Skeletal muscle cell (primary cell): ENCODE measurements around the gene CEMIP2.
"Not testable (repeated sequence)": the region's sequence is repeated elsewhere in the genome, so short reads cannot be mapped to it uniquely, and the experiment has no call there.

ENCODE experiments used
- DNase-seq: peaks from one replicate; pipeline ENCODE4 v3.0.0-alpha.2; 2010; ENCODE audit warnings: low read depth
- H3K4me3 ChIP-seq: 2 replicates; pipeline ENCODE4 v1.5.1; 2011; ENCODE audit warnings: low read depth, mild to moderate bottlenecking, control low read depth, low read length, moderate library complexity

Gene CEMIP2

DNA sequence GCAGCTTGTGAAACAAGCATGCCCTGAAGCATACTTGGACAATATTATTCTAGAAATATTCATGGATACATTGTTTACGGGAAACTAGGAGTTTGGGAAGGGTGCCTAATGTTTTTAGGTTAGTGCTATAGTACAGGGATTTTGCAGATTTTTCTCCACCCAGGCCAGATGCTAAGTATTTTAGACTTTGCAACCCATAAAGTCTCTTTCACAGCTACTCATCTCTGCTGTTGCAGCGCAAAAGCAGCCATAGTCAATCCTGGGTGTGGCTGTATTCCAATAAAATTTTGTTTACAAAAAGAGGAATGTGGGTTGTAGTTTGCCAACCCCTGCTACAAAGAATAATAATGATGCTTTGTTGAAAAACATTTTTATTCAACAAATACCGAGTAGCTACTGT lies 106.2 kb downstream of the CEMIP2 start:
- no peak for DNase-seq
- no peak overlapping the region for H3K4me3 ChIP-seq

GRCh38 chr9:71657276-71657675 lies 111.0 kb downstream of the CEMIP2 start:
- H3K4me3 ChIP-seq, DNase-seq: not testable (repeated sequence)

GRCh38 chr9:71656496-71656895 lies 111.8 kb downstream of the CEMIP2 start:
- no peak for DNase-seq
- no peak overlapping the region for H3K4me3 ChIP-seq

DNA sequence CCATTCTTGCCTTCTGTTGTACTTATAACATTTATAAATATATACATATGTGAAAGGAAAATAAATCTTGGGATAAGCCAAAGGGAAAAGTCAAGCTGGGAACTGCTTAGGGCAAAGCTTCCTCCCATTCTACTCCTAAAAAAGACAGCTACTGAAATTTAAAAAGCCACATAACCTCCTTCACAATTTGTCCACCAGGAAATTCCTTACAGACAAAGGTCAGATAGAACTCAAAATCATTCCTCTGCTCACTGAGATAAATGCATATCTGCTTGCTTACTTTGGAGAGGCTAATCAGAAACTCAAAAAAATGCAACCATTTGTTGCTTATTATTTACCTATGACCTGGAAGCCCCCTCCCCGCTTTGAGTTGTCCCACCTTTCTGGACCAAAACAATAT lies 112.5 kb downstream of the CEMIP2 start:
- no peak overlapping the region for H3K4me3 ChIP-seq
- DNase-seq, result no peak

GRCh38 chr9:71655141-71655540 lies 113.2 kb downstream of the CEMIP2 start:
- H3K4me3 ChIP-seq, result no peak overlapping the region
- DNase-seq, result no peak

- H3K4me3 ChIP-seq, result no peak overlapping the region
- DNase-seq, result no peak
Measured at GRCh38 chr9:71652480-71652879, 115.8 kb downstream of the CEMIP2 start.

DNA sequence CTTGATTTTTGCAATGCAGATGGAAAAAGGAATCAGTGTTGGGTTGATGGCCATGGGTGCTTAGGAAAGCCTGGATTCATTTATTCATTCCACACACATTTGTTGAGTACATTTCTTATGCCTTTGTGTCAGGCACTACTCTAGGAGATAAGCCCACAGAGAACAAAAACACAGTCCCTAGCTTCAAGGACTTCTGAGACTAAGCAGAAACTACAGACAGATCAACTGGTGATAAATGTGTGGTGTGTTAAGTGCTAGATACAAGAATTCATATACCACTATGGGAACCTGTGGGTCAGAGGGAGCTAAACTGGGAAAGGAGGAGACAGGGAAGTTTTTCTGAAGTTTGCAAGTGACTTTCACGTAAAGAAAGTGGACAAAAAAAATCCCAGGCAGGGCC lies 119.9 kb downstream of the CEMIP2 start:
- DNase-seq, result no peak
- H3K4me3 ChIP-seq, result no peak overlapping the region

- no peak overlapping the region for H3K4me3 ChIP-seq
- peak; percentile 58 for DNase-seq
Measured at GRCh38 chr9:71647094-71647591, 121.2 kb downstream of the CEMIP2 start.

GRCh38 chr9:71646131-71646530 lies 122.2 kb downstream of the CEMIP2 start:
- no peak overlapping the region for H3K4me3 ChIP-seq
- DNase-seq, result no peak

GRCh38 chr9:71644819-71645362 lies 123.4 kb downstream of the CEMIP2 start:
- DNase-seq, result no peak
- no peak overlapping the region for H3K4me3 ChIP-seq

- DNase-seq, result no peak
- H3K4me3 ChIP-seq, result no peak overlapping the region
Measured at GRCh38 chr9:71643330-71643729, 125.0 kb downstream of the CEMIP2 start.

- H3K4me3 ChIP-seq, result no peak overlapping the region
- no peak for DNase-seq
Measured at GRCh38 chr9:71642056-71642455, 126.3 kb downstream of the CEMIP2 start.

DNA sequence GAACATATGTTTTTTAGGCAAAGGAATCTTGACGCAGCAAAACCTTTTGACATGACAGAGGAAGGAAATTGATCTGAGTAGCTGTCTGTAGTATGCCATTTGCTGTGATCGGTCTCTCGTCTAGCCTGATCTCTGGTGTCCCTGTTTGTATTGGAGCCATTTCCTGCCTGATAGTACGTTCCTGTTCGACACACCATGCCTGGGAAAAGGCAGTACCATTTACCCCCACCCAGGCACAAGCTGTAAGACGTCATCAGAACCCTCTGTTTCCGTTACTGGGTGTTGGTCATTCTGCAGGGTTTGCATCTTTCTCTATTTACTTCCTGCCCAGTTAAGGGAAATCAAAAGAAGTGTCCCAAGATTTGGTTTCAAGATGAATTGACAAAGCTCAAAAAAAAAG lies 129.7 kb downstream of the CEMIP2 start:
- no peak overlapping the region for H3K4me3 ChIP-seq
- peak; percentile 9 for DNase-seq

- H3K4me3 ChIP-seq, result no peak overlapping the region
- DNase-seq, result no peak
Measured at GRCh38 chr9:71637926-71638325, 130.4 kb downstream of the CEMIP2 start.

DNA sequence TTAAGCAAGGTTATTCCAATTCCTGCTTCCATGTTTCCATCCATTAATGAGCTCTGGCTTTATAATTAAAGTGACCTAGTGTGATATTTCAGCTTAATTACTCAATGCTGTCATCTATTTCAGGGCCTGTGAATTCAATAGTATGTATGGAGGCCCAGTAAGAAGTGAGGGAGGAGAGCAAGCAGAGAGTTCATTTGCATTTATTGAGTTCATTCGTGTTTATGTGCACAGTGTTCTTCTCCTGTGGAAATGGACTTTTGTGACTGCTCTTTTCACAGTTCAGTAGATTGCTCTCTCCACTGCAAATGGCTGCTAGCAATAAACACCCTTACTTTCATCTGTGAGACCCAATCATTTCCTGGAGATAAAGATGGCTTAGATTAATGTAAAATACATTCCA lies 130.9 kb downstream of the CEMIP2 start:
- H3K4me3 ChIP-seq, result no peak overlapping the region
- no peak for DNase-seq

DNA sequence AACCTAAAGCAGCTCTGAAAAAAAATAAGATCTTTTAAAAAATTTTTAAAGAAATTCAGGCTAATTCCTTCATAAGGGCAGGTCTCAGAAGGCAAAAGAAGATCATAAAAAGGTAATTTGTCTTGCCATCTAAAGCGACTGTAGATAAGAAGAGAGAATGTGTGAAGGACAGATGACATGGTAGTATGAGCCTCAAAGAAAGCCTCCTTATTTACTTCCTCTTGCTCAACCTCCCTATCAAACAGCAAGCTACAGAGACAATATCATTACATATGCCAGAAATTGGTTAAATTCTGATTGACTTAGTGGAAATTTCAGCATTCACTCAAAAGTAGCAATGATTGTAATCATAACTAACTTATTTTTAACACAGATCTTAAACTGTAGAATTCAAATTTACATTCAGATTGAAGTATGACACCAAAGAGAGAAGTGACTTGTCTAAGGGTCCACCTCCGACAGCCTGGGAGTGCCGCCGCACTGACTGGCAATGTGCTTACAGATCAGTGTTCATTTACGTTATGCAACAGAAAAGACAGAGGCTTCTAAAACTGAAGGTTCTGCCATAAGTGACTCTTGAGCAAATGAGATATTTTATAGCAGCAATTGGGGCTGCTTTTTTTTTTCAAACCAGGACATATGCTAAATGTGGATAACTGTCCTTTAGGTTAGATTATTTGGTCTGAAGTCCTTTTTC lies 132.0 kb downstream of the CEMIP2 start:
- DNase-seq, result no peak
- no peak overlapping the region for H3K4me3 ChIP-seq

DNA sequence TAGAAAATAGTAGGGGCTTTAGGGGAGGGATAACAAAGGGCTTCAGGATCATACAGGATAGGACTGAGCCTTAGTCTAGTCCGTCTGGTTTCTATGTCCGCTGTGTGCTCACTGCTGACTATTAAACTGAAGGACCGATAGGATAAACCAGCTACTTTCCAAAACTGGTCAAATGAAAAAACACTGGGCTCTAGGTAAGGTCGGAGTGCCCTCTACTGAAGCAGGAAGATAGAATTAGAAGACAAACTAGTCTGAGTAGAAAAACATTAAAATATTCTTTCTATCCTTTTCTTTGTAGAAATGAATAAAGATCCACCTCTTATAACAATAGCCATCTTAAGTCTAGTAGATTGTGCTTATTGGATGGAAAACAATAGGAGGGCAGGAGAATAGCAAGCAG lies 133.6 kb downstream of the CEMIP2 start:
- no peak for DNase-seq
- H3K4me3 ChIP-seq, result no peak overlapping the region
